GM21515 (cell line): ENCODE results near the gene MRPS15.
"Not testable (repeated sequence)": the region's sequence is repeated elsewhere in the genome, so short reads cannot be mapped to it uniquely, and the experiment has no call there.

ENCODE experiments used
- ATAC-seq: cut with Tn5 transposase; IDR thresholded peaks from one replicate; pipeline ENCODE4 v1.9.1; 2021; ENCODE audit not compliant: unreplicated experiment

MRPS15 gene

GRCh38 chr1:36463803-36464604 is at the start of gene MRPS15:
Gene MRPS15 (minus strand): TSS chr1:36464384. CDS start chr1:36464275, 109 bp downstream.
- ATAC-seq = peak; percentile 92

- no peak for ATAC-seq
These were observed 48.7 kb upstream of the MRPS15 start for GRCh38 chr1:36512842-36513241.

GRCh38 chr1:36511804-36512798 is 47.9 kb upstream of the MRPS15 start:
- ATAC-seq = no peak

- not testable (repeated sequence) for ATAC-seq
These were observed 47.0 kb upstream of the MRPS15 start for GRCh38 chr1:36511220-36511619.

- ATAC-seq = no peak
These were observed 46.2 kb upstream of the MRPS15 start for GRCh38 chr1:36510418-36510817.

- no peak for ATAC-seq
These were observed 44.1 kb upstream of the MRPS15 start for GRCh38 chr1:36508257-36508656.

- no peak for ATAC-seq
These were observed 42.2 kb upstream of the MRPS15 start for GRCh38 chr1:36506276-36506920.

- no peak for ATAC-seq
These were observed 39.5 kb upstream of the MRPS15 start for GRCh38 chr1:36503733-36504132.

- ATAC-seq = no peak
These were observed 39.0 kb upstream of the MRPS15 start for GRCh38 chr1:36503159-36503558.

GRCh38 chr1:36502616-36503015 is 38.4 kb upstream of the MRPS15 start:
- ATAC-seq = no peak

- not testable (repeated sequence) for ATAC-seq
These were observed 37.7 kb upstream of the MRPS15 start for GRCh38 chr1:36501911-36502310.

- no peak for ATAC-seq
These were observed 33.0 kb upstream of the MRPS15 start for GRCh38 chr1:36497207-36497606.

- no peak for ATAC-seq
These were observed 30.8 kb upstream of the MRPS15 start for GRCh38 chr1:36494971-36495370.

GRCh38 chr1:36493524-36493923 is 29.3 kb upstream of the MRPS15 start:
- no peak for ATAC-seq

- ATAC-seq = no peak
These were observed 28.3 kb upstream of the MRPS15 start for GRCh38 chr1:36492491-36492890.

GRCh38 chr1:36489258-36490051 is 25.3 kb upstream of the MRPS15 start:
- ATAC-seq = not testable (repeated sequence)

GRCh38 chr1:36487906-36488305 is 23.7 kb upstream of the MRPS15 start:
- no peak for ATAC-seq

- ATAC-seq = not testable (repeated sequence)
These were observed 23.1 kb upstream of the MRPS15 start for GRCh38 chr1:36487336-36487725.

GRCh38 chr1:36486439-36487335 is 22.5 kb upstream of the MRPS15 start:
- no peak for ATAC-seq
